CD4-positive, alpha-beta T cell treated with Interleukin-6 at 100 ng/mL for 8 hours (primary cell): ENCODE data around the gene SLC38A1.

Experiments used
- DNase-seq: peaks from one replicate; pipeline ENCODE4 v3.0.0-alpha.2; 2020; ENCODE audit warnings: mixed read lengths, low spot score

SLC38A1 gene

DNA sequence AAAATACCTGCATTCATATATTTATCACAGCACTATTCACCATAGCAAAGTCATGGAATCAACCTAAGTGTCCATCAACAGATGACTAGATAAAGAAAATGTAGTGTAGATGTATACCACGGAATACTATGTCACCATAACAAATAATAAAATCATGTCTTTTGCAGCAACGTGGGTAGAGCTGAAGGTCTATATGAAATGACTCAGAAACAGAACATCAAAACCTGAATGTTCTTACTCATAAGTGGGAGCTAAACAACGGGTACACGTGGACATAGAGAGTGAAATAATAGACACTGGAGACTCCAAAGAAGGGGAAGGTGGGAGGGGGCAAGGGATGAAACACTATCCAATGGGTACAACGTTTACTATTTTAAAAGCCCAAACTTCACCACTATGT, 37.9 kb downstream of the SLC38A1 start:
- DNase-seq: no peak

DNA sequence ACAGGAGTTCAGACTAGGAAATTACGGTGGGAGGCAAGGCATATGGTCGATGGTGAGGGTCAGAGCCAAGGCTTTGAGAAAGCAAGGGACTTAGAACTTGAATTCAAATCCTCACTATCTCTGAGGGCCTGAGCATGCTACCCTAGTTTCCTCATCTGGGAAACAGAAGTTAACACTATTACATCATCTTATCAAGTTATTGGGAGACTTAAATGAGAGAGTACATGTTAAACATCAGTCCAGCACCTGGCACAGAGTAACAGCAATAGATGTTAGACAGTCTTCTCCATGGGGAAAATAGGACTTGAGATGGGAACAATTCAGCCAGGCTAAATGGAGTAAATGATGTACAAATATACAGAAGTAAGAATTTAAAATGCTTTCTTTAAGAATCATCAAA, 38.5 kb downstream of the SLC38A1 start:
- no peak for DNase-seq

DNA sequence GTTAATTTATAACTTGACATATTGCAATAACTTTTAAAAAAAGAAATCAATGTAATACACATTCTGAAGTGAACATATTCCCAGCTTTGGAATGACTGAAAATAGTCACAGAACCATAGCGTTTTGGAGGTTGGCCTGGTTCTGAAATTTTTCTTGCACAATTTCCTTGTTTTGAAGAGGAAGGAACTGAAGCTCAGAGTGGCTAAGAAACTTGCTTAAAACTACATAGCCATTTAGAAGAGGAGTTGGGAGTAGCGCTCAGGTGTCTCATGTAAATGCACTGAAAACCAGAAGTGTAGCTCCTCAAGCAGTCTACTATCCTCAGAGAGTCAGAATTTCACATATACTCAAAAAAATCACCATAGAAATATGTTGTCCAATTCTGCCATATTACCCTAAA, 41.2 kb downstream of the SLC38A1 start:
- no peak for DNase-seq

DNA sequence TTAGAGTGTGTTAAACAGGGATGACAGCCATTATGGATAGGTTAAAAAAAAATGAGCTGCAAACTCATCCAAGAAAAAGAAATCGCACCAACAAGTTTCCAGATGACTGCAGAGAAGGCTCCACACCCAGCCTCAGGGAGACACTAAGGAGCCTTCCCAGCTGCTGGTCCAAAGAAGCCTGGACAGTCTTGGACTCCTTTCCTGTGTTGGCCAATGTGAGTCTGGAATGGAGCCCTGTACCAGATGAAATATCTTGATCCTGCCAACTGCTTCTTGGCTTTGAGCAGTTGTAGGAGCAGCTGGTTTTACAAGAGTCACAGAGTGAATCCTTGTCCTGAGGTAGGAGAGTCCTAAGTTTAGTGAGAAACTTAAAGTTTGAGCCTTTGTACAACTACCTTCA, 44.5 kb downstream of the SLC38A1 start:
- DNase-seq: no peak

DNA sequence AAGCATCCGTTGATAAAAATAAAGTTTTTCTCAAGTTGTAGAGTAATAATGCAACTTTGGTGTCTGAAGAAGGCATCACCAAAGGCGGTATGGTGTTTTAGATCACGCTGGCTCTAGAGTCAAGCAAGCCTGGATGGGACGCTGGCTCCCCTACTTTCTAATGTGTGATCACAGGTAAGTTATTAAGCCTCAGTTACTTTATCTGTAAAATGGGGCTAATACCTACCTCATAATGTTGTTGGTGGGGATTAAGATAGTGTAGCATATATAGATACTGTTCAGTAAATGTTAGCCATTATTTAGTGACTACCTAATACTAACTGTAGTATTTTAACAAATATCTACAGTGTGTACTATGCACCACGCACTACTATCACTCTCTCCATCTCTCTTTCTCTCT, 45.8 kb downstream of the SLC38A1 start:
- DNase-seq: no peak

DNA sequence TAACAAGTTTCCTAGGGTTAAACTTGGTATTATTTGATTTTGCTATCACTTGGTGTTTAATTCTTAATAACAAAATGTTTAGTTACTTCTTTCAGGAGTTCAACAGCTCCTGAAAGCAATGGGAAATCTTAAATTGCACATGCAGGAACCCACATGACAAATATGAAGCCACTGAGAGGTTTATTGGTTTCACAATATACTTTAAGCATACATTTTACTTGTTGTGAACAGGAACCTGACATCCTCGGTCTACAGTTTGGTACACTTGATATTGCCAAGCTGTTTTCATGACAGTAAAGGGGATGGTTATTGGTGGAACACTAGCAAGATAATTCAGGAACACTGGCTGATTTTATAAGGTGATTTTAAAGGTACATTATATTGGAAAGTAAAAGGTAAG, 46.2 kb downstream of the SLC38A1 start:
- DNase-seq: no peak

DNA sequence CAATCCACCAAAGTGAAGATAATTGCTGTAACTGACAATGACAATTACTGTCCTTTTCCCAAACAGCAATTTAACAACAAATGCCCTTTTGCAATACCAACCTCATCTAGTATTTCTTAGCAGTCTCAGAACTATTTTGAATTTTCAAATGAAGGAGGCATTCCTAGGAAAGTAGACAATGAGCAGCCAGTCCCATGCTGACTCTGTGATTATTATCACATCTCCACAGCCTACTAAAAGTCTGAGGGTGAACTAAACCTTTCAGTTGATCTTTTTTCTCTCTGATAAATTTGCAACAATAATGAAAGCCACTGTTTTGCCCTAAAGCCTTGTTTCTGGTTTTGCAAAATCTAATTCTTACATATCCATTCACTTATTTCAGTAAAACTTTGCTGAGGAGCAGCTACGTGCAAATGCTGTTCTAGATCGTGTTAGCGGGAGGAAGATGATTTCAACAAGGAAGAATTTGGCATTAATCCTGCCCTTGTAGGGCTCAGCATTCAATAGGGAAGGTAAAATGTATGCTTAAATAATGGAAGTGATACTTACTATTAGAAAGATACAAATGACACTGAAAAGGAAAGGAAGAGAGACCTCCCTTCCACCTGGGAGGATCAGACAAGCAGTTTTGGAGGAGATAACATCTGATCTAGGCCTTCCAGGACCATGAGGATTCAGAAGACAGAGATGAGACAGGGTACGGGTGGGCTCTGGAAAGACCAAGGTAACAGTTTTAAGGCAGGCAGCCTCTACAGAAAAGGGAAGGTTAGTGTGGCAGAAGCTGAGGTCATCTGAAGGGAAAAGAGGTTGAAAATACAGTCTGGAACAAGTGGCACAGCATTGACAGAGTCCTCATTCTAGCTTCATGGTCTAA, 47.4 kb downstream of the SLC38A1 start:
- no peak for DNase-seq

DNA sequence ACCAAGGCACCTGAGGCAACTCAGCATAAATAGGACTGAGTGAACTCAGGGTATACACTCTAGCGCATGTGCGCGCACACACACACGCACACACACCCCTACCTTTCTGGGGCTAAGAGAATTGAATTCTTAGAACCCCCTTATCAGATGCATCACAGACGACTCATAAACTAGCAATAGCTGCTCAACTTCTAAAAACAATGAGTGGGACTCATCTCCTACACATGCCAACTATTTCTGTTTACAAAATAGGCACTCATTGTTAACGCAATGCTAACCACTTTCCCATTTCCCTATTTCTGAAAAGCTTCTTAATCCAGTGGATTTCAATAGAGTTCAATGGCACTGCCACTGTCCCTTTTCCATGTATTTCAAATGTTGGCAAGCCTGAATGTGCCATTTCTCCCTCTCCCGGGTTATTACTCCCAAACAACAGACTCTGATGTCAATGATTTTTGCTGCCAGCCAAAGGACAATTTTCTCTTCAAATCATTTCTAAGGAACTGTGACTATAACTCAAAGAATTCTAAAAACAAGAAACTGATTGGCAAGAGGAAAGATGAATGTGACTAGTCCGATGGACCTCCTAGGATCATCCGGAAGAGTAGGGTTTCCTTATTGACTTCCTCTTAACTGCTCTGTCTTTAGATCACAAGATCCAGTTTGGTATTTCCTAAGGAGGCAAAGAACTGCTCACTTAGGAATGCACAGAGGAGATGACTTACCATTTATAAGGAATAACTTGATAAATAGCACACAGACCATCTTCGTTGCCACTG, 48.8 kb downstream of the SLC38A1 start:
- peak; percentile 74 for DNase-seq

DNA sequence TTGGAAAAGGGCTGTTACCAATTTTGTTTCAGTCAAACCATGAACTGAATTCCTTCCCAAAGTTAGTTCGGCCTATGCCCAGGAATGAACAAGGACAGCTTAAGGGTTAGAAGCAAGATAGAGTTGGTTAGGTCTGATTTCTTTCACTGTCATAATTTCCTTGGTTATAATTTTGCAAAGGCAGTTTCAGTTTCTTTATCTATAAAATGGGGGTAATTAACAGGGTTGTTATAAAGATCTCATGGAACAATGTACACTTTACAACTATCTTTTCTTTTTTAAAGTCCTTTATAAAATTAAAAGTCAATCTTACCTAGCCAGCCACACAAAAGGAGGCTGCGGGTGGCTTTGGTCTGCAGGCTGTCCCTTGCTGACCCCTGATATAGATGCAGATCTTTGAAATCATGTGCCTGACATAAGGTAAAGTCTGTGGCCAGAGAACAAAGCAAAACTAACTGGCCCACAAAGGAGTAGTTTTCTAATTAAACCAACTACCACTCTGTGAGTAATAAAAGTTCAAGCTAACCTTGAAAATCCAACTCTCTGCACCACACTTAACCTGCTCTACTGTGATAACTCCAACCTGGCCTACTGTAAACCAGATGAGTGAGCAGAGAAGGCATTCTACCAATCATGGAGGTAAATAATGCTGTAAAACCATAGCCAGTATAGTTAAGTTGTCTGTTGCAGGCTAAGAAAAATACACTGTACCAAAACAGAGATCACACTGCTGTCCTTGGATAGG, 49.5 kb downstream of the SLC38A1 start:
- no peak for DNase-seq

DNA sequence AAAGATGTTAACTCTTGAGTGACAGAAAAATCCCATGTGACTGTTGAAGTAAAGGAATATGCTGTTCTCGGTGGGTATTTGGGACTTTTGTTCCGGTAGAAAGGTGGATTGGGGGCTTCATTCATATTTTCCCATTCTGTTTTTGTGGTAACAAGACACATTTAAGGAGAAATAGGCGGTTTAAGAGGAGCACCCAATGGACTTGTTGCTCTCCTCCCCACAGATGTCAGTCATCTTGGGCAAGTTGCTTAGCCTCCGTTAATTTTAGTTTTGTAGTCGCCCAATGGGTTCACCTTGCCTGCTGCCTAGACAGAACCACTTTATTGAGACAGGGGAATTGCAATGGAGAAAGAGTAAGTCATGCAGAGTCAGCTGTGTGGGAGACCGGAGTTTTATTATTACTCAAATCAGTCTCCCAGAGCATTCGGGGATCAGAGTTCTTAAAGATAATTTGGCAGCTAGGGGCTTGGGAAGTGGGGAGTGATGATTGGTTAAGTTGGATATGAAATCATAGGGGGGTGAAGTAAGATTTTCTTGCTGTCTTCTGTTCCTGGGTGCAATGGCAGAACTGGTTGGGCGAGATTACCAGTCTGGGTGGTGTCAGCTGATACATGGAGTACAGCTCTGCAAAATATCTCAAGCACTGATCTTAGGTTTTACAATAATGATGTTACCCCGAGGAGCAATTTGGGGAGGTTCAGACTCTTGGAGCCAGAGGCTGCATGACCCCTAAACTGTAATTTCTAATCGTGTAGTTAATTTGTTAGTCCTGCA, 50.3 kb downstream of the SLC38A1 start:
- no peak for DNase-seq

DNA sequence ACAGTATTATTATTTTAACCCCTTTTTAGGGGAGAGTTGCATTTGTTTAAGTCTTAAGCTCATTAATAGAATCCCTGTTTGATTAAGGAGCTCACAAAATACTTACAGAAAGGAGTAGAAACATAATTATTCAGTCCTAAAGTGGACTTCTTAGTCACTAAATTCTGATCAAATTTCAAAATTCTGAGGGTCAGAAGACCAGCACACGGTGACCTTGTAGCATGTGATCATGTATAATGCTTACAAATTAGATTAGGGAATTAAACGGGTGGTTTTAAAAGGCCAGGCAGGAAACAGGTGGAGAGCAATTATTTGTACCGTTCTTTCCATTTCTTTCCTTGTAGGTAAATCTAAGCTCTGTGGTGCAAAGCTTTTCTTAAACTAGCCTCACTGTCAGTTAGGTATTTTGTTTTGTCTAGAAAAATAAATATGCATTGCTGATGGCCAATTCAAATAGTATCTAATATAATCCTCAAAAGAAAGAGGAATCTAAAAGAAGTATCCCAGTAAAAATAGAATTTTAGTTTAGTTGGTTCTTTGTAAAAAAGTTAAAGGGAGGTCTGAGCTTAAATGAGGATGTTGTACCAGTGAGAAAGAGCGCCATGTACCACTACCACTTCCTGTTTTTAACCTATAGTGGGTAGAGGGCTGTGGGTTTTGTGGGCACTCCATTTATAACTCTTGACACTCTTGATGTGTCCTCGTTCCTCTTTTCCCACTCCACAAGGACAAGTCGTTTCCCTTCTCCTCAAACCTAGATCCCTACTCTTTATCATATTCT, 51.1 kb downstream of the SLC38A1 start:
- DNase-seq: peak; percentile 77

DNA sequence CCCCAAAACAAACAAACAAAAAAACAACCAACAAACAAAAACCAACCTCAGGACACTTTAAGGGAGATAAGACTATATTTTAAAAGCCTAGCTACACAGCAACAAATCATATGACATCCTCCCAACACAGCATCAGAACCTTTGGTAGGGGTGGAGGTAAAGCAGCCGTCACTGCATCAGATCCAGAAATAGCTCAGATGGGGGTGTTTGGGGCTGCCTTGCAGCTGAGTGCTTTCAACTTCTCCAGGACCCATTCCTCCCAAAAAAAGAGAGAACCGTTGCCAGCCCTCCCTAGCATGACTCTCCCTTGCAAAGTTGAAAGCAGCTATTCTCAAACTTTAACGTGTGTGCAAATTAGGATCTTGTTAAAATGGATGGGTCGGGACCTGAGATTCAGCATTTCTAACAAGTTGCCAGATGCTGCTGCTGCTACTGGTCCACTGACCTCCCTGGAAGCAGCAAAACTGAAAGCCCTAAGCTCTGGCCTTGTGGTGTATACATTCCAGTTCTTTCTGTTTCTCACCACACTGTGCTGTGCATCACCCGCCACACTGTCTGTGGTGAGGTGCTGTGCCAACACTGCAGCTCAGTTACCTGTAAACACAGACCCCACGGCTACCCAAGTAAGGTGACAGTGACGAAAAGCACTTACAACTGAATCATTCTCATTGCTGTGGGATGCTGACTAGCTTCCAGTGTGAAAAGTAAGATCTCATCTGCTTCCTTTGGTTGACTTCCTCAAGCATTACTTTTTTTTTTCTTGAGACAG, 54.0 kb downstream of the SLC38A1 start:
- DNase-seq: peak; percentile 87

DNA sequence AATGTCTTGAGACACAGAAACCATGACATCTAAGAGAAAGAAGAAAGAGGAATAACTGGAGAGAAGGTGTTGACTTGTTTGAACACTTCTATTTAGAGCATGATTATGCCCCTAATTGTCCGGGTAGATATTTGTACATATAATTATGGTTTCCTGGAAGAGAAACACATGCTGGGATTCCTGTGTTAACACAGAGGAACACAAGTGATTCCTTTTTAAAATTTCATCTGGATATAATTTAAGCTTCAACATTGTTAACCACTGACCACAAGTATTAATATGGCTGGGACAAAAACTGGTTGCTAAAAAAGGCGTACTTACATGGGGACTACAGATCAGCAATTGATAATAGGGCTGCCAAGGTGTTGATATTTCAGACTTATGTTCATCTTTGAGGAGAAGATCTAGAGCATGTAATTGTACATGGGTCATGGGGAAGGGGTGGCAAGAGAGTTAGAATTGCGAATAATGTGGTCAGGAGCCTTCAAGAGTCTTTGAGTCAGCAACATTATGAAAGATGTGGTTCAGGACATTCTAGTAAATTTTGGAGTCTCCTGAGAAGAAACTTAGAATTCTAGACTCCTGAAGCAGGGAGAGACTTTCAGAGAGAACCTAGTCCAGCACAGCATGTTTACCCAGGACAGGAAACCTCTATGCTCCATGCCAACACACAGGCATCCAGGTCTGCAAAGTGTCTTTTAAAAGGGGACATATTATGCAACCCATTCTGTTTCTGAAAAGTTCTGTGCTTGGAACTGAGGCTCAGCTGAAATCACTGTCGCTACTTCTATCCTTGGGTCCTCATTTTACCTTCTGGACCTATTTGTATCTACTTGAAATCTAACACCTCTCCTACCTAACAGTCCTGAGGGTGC, 56.5 kb downstream of the SLC38A1 start:
- DNase-seq: no peak

DNA sequence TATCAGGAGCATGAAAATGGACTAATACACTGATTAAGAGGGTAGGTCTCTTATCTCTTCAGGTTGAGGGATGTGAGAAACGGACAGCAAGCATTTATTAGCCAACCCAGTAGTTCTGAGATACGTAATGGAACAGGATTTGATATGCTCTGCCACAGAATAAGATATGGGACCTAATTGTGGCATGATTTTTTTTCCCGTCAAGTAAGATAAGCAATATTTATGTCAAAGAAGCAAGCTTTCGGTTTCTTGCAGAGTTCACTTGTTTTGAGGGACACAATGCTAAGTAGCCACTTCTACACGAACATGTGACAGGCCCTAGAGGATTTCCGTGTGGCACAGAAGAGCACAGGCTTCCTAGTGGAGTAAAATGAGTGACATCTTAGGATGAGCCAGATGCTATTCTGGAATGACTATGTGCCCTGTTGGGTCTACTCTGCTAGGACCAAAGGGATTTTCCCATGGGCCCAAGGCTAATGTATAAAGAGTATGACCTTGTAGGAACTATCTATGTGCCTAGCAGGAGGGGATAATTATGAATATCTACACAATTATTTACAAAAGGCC, 57.9 kb downstream of the SLC38A1 start:
- no peak for DNase-seq

DNA sequence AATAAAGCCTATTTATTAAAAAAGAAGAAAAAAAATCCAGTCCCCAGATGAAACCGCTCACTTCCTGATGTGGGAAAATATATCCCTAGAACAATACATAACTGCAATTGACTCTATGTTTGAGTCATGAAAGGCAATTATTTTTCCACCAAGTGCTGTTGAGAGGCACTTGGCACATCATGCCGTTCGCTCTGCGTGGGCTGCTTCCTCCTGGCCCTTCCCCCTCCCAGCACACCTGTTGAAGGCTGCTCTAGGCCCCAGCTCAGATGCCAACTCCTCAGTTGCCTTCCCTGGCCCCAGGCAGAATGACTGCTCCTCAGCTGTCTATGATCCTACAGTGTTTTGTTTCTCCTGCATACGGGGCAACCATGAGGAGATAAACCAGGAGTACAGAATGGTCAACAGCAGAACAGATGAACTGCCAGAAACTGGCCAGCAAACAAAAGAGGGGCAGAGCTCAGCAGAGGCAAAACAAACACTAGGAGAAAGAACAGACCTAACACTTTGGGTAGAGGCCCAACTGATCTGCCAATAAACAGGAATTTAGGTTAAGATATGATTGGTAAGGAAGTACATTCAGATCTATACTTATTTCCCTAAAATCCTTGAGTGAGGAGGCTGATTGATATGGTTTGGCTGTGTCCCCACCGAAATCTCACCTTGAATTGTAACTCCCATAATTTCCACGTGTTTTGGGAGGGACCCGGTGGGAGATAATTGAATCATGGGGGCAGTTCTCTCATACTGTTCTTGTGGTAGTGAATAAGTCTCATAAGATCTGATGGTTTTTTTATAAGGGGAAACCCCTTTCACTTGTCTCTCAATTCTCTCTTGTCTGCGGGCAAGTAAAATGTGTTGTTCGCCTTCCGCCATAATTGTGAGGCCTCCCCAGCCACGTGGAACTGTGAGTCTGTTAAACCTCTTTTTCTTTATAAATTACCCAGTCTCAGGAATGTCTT, 58.6 kb downstream of the SLC38A1 start:
- DNase-seq: peak; percentile 58

DNA sequence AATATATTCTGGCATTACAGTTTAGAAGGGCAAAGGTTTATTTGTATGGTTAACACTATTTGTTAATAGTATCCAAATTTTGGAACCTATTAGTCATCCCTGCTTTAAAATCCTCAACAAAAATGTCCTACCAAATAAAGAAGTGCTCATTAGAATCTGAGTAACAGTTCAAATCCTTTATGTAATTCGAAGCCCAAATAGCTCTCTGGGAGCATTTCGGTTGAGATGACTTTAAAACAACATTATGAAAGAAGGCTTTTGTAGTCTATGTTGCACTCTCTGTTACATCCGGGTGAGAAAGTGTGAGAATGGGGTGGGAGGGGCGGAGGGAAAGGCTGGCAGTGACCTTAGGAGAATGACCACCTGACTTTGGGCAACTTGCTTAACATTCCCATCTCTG, 59.7 kb downstream of the SLC38A1 start:
- no peak for DNase-seq

DNA sequence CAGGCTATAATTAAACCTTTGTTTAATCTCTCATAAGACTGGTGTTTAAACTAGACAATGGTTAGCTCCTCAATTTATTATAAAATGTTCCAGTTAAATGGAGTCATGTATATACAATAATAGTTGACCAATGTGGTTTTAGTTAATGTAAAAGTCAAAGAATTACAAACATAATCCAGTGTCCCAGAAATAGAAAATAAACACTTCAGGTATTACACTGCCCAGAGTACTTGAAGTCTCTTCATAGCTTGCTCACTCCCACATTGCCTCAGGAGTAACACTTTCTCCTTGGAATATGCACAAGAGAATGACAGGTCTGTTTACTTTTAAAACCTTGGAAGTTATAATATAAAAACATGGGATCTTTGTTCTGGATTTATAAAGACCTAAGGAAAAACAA, 60.5 kb downstream of the SLC38A1 start:
- no peak for DNase-seq

DNA sequence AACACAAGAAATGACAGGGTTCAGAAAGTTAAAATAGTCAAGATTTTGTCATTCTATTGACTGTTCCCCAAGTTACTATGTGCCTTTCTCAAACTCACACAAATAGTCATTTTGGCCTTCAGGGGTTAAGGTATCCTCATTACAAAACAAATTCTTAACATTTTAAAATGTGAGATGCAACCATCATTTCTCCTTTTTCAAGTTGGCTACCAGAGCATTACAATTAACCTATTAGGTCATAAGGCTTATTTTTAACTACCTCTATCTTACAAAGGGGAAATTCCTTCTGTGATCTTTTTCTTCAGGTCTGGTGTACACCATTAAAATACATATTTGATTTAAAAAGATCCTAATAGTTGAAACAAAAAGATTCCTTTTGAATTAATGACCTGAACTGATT, 61.2 kb downstream of the SLC38A1 start:
- DNase-seq: no peak
